Activated T-cell treated with anti-CD3 and anti-CD28 coated beads for 24 hours (primary cell): Measurements from ENCODE around the gene NFIL3.

Experiments used
- DNase-seq: peaks from one replicate; pipeline ENCODE4 v3.0.0-alpha.2; 2020; ENCODE audit warnings: low read depth

Gene NFIL3

DNA sequence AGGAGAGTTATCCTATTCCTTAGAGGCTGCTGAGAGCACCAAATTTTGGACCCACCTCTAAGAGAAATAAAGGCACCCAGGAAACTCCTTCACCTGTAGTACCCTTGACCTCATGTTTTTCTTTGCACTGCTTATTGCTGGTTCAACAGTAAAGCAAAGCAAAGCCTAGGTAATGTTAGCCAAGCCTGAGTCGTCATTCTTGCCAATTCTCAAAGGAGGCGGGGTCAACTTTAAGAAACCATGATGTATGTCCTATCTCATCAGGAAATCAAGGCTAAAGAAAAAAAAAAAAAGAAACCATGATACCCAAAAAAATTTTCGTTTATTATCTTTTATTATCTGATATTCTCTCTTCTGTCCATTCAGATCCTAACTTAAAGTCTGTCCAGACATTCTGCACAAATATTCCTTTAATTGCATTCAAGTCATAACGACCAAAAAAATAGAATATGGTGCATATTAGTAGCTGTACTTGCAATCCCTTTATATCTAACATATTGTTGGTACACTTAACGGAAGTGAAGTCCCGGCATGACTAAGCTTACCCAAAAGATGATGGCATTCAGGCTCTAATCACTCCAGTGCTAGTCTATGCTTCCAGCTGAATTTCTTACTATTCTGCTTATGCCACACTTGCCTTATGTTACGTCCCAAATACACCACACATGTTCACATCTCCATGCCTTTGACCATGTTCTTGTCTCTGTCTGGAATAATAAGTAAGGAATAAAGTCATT lies 63.7 kb downstream of the NFIL3 start:
- DNase-seq, result no peak

DNA sequence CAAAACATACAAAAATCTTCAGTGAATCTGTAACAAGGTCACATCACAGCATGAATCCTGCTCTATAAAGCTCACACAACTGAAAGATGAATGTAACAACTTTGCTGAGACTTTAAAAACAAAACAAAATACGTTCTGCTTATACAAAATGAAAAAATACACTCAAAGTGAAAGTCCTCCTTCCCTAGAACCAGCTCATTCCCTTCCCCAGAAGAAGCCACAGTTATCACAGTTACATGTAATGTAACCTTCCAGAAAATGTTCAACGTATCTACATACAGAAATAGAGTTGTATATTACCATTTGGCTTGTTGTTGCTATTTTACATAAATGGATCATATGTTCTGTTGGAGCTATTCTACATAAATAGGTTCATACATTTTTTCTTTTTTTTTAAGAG lies 64.5 kb downstream of the NFIL3 start:
- DNase-seq, result no peak
